Left lung (tissue), 10 donors: ENCODE measurements around the gene PLEKHS1. TPM values are rescaled to one million over a fixed set of nuclear protein-coding genes. Genes with fewer than 3 reads are reported as not detected.

Source experiments
- ATAC-seq: fragments of 200-7000 bp; cut with Tn5 transposase; one replicate; pipeline ENCODE4 v1.9.1; 2020; ENCODE audit warnings: moderate library complexity
- DNase-seq, 4 donors: peaks; one replicate each; pipeline ENCODE4 v3.0.0-alpha.2; 2013 to 2020
- H3K27ac ChIP-seq, 2 donors: fragments of 200-600 bp; sonication (generic) in 1 of 2; one replicate each; pipeline versions ENCODE4 v1.5.0 to v1.8.0; 2020 to 2021
- H3K27me3 ChIP-seq, 2 donors: fragments of 200-600 bp; sonication (generic) in 1 of 2; one replicate each; pipeline versions ENCODE4 v1.5.0 to v1.8.0; 2020 to 2021
- H3K36me3 ChIP-seq, 2 donors: fragments of 200-600 bp; sonication (generic) in 1 of 2; one replicate each; pipeline versions ENCODE4 v1.5.0 to v1.8.0; 2020 to 2021
- H3K4me1 ChIP-seq, 2 donors: fragments of 200-600 bp; one replicate each; pipeline ENCODE4 v1.8.0; 2021
- H3K4me3 ChIP-seq, 2 donors: fragments of 200-600 bp; sonication (generic) in 1 of 2; one replicate each; pipeline versions ENCODE4 v1.5.0 to v1.8.0; 2020 to 2021; ENCODE audit warnings: mild to moderate bottlenecking in 1 of 2
- H3K9me3 ChIP-seq, 2 donors: fragments of 200-600 bp; sonication (generic) in 1 of 2; one replicate each; pipeline versions ENCODE4 v1.5.0 to v1.8.0; 2020 to 2021
- intact Hi-C, 2 donors: fragments of 100-400 bp; cut with DNase I; formaldehyde crosslinking; loops; one replicate each; pipeline versions ENCODE4 v1.11.2 to v1.14.2; 2022
- polyA plus RNA-seq, 6 donors: library from polyadenylated mRNA; unstranded; fragments of 120-200 nt; gene quantifications; one replicate each; pipeline ENCODE4 v1.2.1, GENCODE V29; 2013; ENCODE audit not compliant: insufficient read length in 6 of 6
- total RNA-seq, 2 donors: library from RNA; stranded (reverse); fragmentation: NEBNext Ultra II Directional; extraction: Animal tissue kit (Norgen Biotek cat#: 25700); gene quantifications; one replicate each; pipeline ENCODE4 v1.2.1, GENCODE V29; 2021
- TF ChIP-seq, protein P1 (sequence below), 2 donors: fragments of 200-600 bp; sonication (generic) in 1 of 2; IDR thresholded peaks; one replicate each; pipeline versions ENCODE4 v1.5.0 to v1.8.0; 2021; ENCODE audit warnings: antibody characterized with exemption in 2 of 2
- donor health status: DM: no; HTN: yes; CAD: no.
- donor health status: DM: no; HTN: no; CAD: no.

Gene PLEKHS1
- total and polyA plus RNA-seq, 8 donors: 0.05 to 4.7 (median 0.13) TPM; not detected in 1

DNA sequence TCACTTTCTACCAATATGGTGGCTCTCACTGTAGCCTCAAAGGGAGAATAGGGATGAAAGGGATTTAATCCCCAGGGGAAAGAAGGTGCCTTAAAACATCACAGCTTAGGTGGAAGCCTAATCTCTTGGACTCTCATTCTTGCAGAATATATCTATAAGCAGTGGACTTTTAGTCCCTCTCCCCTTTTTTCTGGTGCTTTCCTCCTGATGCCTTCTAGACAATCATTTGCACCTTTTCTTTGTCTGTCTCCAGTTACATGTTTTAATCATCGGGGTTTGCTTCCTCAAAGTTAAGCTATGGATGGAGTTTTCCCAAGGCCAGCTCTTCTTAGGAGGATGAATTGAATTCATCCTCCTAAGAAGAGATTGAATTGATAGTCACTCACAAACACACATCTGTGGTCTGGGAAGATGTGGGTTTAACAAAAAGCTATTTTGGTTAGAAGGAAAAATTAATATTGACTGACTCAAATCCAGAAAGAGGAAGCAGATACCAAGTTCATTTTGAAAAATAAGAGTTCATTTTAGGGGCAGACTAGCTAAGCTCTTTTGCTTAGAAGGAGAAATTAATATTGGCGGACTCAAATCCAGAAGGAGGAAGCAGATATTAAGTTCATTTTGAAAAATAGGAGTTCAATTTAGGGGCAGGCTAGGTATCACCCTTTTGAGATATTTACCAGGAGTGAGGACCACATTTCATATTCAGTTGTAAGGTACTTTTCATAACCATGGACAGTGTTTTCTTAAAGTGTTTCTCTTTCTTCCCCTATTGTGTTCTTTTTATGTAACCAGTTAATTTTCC lies 35.2 kb upstream of the PLEKHS1 start:
- DNase-seq: no peak

DNA sequence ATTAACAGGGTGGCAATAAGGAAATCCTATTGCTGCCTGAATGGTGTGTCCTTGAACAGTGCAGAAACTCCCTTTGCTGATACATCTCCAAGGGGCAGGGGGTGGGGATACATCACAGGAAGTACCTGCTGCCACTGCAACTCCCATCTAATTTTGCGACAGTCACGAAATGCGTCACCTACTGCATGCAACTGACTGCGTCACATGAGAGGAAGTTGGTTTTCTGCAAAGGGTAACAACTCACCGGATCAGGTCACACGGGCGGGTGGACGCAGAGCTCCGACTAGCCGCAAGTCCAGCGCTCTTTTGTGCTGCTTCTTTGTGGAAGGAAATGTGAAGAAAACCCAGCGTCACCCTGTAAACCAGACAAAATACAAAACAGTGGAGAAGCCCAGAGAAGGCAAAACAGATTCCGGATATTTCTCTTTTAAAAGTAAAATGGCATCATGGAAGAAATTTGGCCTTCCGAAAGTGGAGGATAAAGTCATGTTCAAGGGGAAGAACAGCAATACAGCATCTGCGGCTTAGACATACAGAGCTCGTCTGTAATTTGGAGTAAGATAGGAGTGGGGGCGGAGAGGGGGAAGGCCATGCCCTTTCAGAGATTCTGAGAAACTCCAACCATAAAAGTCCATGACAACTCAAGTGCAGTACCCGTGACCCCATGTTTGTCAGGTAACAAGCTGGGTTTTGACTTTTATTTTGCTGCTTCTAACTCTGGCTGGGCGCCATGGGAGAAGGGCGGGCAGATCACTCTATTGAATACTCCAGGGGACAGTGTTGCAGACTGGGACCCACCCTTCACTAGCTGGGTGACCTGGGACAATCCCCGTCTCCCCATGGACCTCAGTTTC lies 32.3 kb upstream of the PLEKHS1 start:
- Histone ChIP-seq H3K27ac (no peak overlapping the region), H3K4me3 (no peak overlapping the region), H3K36me3 (peaks cover 0 to 58% of the 10 kb centered on the region in 2 donors), H3K4me1 (no peaks in the 10 kb centered on the region), H3K9me3 (no peaks in the 10 kb centered on the region), H3K27me3 (no peaks in the 10 kb centered on the region)
- DNase-seq (no peak), ATAC-seq (no peak)
- intact Hi-C loops: loop anchor here in 1 of 2 donors (10.0 kb wide), 1 partner anchor 386 kb away; no protein-coding TSS in a partner anchor
- TF ChIP-seq, protein P1, sequence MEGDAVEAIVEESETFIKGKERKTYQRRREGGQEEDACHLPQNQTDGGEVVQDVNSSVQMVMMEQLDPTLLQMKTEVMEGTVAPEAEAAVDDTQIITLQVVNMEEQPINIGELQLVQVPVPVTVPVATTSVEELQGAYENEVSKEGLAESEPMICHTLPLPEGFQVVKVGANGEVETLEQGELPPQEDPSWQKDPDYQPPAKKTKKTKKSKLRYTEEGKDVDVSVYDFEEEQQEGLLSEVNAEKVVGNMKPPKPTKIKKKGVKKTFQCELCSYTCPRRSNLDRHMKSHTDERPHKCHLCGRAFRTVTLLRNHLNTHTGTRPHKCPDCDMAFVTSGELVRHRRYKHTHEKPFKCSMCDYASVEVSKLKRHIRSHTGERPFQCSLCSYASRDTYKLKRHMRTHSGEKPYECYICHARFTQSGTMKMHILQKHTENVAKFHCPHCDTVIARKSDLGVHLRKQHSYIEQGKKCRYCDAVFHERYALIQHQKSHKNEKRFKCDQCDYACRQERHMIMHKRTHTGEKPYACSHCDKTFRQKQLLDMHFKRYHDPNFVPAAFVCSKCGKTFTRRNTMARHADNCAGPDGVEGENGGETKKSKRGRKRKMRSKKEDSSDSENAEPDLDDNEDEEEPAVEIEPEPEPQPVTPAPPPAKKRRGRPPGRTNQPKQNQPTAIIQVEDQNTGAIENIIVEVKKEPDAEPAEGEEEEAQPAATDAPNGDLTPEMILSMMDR (IDR thresholded peaks at IDR 0.05): no peak

More for the DNA sequence above, 35.2 kb upstream of the PLEKHS1 start:
- peaks cover 0 to 34% of the 10 kb centered on the region in 2 donors for H3K36me3 ChIP-seq
- ATAC-seq: no peak
- H3K9me3 ChIP-seq: no peaks in the 10 kb centered on the region
- no peak overlapping the region for H3K4me3 ChIP-seq
- no peaks in the 10 kb centered on the region for H3K4me1 ChIP-seq
- TF ChIP-seq, protein P1 (IDR thresholded peaks at IDR 0.05): no peak
- H3K27me3 ChIP-seq: no peaks in the 10 kb centered on the region
- no peak overlapping the region for H3K27ac ChIP-seq
- intact Hi-C loops: loop anchor here in 1 of 2 donors (10.0 kb wide), 1 partner anchor 388 kb away; no protein-coding TSS in a partner anchor

DNA sequence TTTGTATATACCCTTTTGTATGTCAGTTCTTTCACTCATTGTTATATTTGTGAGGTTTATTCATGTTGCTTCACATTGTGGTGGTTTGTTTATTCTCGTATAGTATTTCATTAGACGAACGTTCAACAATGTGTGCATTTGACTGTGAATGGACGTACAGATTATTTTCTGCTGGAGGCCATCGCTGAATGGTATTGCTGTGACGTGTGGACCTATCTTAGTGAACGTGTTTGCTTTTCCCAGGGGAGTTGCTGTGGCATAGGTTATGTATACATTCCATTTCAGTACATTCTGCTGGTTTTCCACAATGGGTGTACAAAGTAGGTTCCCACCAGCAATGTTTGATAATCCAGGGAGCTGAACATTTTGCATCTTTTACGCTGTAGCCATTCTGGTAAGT lies 31.1 kb upstream of the PLEKHS1 start:
- TF ChIP-seq, protein P1 (IDR thresholded peaks at IDR 0.05): no peak
- Histone ChIP-seq H3K27me3 (no peaks in the 10 kb centered on the region), H3K36me3 (peaks cover 0 to 65% of the 10 kb centered on the region in 2 donors), H3K9me3 (no peaks in the 10 kb centered on the region), H3K4me3 (no peak overlapping the region), H3K4me1 (no peaks in the 10 kb centered on the region), H3K27ac (no peak overlapping the region)
- no peak for DNase-seq
- no peak for ATAC-seq
- intact Hi-C loops: no loop called here

GRCh38 chr10:113732160-113732881 lies 19.2 kb upstream of the PLEKHS1 start:
- TF ChIP-seq, protein P1 (IDR thresholded peaks at IDR 0.05): no peak
- peaks cover 0 to 10% of the 10 kb centered on the region in 2 donors for H3K4me1 ChIP-seq
- H3K27ac ChIP-seq: no peak overlapping the region
- DNase-seq (no peak), ATAC-seq (no peak)
- H3K9me3 ChIP-seq: no peaks in the 10 kb centered on the region
- no peaks in the 10 kb centered on the region for H3K27me3 ChIP-seq
- peaks cover 0 to 49% of the 10 kb centered on the region in 2 donors for H3K36me3 ChIP-seq
- intact Hi-C loops: no loop called here
- no peak overlapping the region for H3K4me3 ChIP-seq
